HG03135 (cell line): Measurements from ENCODE around the gene CMIP.

Source experiments
- ATAC-seq: cut with Tn5 transposase; IDR thresholded peaks from one replicate; pipeline ENCODE4 v1.9.1; 2021; ENCODE audit warnings: mild to moderate bottlenecking, moderate library complexity; ENCODE audit not compliant: unreplicated experiment

The CMIP gene

GRCh38 chr16:81547194-81547938 lies 102.8 kb downstream of the CMIP start:
- no peak for ATAC-seq

GRCh38 chr16:81547939-81548216 lies 103.3 kb downstream of the CMIP start:
- no peak for ATAC-seq

DNA sequence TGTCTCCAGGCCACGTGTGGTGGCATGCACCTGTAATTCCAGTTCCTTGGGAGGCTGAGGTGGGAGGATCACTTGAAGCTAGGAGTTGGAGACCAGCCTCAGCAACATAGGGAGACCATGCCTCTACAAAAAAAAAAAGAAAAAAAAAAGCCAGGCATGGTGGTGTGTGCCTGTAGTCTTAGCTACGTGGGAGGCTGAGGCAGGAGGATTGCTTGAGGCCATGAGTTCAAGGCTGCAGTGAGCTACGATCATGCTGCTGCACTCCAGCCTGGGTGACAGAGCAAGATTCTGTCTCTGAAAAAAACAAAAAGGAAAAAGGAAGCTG lies 103.9 kb downstream of the CMIP start:
- ATAC-seq: no peak

DNA sequence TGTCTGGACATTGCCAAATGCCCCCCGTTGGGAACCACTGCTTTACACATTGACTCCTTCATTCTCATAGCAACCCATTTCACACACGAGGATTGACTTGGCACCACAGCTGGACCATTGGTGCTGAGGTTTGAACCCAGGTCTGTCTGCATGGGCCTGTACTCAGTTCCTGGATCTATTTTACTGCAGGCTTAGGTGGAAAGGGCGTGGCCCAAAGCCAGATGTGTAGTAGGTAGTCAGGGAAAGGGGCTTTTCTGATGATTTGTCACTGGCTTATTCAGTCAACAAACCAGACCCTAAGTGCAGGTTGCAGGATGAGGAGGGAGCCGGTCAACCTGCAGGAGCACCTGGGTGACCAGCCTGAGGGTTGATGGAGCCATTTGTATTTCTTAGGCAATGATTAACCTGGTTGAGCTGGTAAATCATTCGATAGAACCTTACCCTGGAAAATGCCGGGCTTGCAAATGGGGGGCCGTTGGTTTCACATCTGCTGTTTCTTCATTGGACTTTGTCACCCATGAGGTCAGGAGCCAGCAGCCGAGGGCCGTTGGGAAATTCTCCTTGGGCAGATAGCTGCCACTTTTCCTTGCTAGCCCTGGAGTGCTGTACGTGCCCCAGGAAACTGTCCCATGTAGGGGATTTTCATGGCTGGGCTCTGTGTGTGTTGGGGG lies 104.4 kb downstream of the CMIP start:
- ATAC-seq: no peak

DNA sequence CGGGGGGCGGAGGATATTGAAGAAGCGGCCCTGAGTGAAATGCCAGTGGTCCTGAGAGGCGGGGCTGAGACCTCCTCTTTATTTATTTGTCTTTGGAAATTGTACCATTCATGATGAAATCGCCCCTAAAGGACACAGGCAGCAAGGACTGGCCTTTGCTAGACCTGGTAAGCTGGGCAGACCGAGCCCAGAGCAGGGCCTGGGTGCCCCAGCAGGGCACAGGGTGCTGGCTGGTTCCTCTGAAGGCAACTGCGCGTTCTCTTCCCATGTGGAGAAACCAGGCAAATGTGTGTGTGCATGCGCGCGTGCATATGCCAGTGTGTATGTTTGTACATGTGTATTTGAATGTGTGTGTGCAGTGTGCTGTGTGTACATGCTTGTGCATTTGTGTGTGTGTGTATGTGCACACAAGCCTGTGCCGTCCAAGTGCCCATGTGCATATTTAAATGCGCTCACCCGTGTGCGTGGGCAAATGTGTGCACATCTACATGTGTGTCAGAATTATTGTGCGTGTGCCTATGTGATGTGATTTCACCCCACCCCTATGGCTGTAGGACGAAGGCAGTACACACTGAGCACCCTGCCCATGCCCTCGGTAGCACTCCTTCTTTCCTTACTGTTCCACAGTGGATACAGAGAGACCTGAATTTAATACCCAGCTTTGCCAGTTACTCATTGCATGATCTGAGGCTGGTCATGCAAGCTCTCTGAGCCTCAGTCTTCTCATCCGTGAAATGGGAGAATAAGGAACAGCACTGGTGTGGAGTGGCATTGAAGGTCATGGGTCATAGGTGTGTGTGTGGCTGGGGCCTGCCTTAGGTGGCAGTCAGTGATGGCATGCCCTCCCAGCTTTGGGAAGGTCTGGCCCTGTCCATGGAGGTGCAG lies 105.2 kb downstream of the CMIP start:
- ATAC-seq: no peak

- no peak for ATAC-seq
Observed at GRCh38 chr16:81550432-81550808, 105.8 kb downstream of the CMIP start.

DNA sequence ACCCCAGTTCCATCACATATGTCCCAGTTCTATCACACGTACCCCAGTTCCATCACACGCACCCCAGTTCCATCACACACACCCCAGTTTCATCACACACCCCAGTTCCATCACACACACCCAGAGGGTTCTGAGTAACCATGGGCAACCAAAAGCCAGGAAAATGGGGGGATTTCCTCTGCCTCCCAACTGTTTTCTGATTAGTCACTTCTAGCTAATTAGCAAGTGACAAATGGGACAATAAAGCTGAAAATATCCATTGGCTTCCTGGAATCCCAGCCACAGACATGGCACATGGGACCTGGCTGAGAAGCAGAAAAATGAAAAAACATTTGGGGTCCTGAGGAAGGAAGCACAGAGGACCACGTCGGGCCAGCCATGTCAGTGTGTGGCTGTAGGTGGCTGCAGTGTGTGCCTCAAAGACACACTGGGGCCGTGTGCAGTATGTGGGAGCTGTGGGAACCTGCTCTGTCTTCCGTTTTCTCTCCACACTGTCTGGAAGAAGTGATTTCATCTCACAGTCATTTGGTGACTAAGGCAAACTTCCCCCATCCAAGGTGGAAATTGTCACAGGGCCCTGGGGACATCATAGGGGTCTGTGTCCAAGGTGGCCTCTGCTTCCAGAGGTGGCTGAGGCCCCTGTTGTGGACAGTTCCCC lies 106.7 kb downstream of the CMIP start:
- ATAC-seq: no peak

GRCh38 chr16:81551821-81552304 lies 107.3 kb downstream of the CMIP start:
- no peak for ATAC-seq

GRCh38 chr16:81552743-81553079 lies 108.1 kb downstream of the CMIP start:
- ATAC-seq: no peak

- no peak for ATAC-seq
Observed at GRCh38 chr16:81553080-81553813, 108.6 kb downstream of the CMIP start.

DNA sequence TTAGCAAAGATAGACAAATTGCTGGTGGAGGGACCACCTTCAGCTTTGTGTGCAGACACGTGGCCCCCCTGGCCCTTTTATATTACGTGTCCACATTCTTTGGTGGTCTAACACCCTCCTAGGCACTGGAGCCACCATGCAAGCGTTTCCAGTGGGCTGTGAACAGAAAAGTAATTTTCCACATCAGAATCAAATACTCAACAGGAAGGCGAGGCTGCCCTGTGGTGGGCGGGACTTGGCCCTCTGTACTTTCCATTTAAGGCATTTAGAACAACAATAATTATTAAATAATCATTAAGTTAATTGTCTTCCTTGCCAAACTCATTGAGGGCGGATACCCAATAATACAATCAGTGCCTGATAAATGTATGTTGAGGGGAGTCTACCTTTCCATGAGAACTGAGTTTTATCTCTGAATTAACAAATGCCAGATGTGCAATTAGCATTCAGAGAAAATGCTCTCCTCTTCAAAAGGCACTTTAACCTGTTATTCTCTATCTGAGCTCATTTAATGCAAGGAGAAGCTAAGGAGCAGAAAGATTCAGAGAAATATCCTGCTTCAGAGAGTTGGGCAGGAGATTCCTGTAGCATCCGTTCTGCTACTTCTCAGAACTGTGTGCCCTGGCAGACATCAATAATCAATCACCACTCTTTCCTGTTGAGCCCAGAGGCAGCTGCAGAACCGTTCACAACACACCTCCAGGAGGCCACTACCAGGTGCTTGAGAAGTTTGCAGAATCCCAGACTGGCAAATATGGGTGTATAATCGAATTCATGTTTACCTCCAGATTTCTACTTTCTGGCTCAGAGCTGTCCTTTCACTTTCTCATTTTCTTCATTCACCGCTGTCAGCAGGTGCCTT lies 109.4 kb downstream of the CMIP start:
- ATAC-seq: no peak

DNA sequence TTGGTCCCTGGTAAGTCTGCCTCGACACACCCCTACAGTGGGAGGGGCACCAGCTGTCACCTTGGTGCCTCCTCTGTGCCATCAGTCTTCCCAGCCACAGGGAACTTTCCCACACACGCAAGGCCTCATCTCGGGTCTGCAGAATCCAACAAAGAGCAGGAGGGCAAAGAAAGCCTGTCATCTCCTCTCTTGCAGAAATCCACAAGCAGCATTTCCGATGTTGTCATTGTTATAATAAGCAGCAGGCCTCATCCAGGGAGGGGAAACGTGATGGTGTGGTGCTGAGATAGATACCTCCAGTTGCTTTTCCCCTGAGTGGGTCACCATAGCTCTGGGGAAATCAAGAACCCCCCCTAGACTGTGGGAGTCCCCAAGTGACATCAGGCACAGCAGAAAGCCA lies 110.4 kb downstream of the CMIP start:
- ATAC-seq: no peak

- ATAC-seq: no peak
Observed at GRCh38 chr16:81555660-81556059, 111.1 kb downstream of the CMIP start.

DNA sequence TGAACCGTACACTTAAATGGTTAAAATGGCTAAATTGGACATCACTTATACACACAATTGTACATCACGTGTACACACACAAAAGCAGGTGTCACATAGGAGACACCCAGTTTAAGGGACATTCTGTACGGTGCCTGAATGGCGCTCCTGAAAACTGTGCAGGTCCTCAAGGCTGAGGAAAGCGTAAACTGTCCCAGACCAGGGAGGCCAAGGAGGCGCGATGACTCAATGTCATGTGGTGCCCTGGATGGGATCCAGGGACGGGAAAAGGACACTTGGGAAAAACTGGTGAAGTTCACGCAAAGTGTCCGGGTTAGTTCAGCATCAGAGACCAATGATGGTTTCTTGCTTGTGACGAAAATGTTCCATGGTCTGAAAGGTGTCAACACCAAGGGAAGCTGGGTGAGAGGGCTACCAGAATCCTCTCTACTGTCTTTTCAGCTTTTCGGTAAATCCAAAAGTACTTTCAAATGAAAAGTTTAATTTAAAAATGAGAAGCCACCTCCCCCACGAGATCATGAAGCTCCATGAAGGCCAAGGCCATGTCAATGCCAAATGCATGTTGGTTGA lies 112.2 kb downstream of the CMIP start:
- no peak for ATAC-seq

DNA sequence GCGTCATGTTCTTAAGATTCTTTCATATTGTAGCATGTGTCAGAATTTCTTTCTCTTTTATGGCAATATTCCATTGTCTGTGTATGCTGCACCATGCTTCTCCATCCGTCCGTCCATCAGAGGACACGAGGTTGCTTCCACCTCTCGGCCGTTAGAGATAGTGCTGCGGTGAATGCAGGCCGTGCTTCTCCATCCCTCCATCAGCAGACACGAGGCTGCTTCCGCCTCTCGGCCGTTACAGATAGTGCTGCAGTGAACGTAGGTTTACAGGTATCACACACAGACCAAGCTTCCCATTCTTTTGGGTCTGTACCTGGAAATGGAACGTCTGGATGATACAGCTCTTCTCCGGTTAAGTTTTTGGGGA lies 113.5 kb downstream of the CMIP start:
- ATAC-seq: no peak

GRCh38 chr16:81558444-81559175 lies 114.0 kb downstream of the CMIP start:
- ATAC-seq: no peak

DNA sequence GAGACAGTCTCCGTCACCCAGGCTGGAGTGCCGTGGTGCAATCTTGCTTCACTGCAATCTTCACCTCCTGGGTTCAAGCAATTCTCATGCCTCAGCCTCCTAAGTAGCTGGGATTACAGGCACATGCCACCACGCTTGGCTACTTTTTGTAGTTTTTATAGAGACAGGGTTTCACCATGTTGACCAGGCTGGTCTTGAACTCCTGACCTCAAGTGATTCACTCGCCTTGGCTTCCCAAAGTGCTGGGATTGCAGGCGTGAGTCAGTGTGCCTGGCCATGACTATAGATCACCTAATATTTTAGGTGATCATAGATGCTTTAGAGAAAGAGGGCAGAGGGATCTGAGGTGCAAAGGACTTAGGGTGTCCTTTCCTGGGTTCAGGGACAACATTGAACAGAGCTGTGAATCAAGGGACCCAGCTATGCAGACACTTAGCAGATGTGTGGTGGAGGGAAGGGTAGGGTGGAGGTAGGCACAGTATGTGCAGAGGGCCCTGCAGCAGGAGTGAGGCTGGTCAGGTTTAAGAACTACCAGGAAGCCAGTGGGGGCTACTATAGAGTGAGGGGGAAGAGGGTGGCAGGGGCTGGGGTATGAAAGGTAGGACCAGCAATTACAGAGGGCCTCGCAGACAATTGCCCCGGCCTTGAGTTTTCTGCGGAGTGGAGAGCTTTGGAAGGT lies 116.5 kb downstream of the CMIP start:
- ATAC-seq: no peak

DNA sequence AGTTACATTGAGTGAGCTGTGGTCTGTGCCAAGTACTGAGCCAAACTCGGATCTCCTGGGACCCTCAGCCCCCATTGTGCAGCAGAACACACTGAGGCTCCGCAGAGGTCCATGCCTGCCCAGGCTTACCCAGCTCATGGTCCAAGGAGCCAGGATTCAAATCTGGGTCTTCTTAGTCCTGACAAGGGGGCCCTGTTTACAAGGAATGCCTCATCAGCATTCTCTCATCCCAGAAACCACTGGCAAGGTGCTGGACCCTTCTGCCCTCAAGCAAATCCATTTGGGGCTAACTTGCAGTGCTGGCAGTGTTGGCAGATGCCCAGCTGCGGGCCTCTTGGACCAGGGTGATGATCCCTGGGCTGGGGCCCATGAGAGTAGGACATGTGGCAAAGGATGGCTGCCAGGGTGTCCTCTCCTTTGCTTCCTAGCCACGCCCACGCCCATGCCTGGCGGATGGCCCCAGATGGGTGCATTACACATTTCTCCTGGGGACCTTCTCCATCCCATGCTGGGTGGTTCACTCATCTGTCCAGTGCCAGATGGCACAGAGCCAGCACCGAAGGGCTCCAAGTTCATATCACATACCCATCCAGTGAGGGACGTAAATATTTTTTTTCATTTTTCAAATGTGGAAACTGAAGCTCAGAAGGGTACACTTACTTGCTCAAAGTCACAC lies 117.7 kb downstream of the CMIP start:
- ATAC-seq: no peak
